ENCODE data around the gene ATP5ME.
"Not testable (repeated sequence)": the region's sequence is repeated elsewhere in the genome, so short reads cannot be mapped to it uniquely, and the experiment has no call there.

The ATP5ME gene

GRCh38 chr4:674172-675035 lies at the start of gene ATP5ME, which contains the start of gene MYL5:
Gene ATP5ME (minus strand): TSS chr4:674276. CDS start chr4:674247, 29 bp downstream.
Gene MYL5 (plus strand): TSS chr4:674542. CDS start chr4:678027, 3,485 bp downstream.
- peak; percentile 99 for DNase-seq

- DNase-seq = no peak
Measured at GRCh38 chr4:722851-723360, 48.8 kb upstream of the ATP5ME start.

GRCh38 chr4:722169-722725 lies 48.2 kb upstream of the ATP5ME start:
- DNase-seq = no peak

- DNase-seq = no peak
Measured at GRCh38 chr4:721261-722168, 47.4 kb upstream of the ATP5ME start.

GRCh38 chr4:720111-720860 lies 46.2 kb upstream of the ATP5ME start:
- no peak for DNase-seq

GRCh38 chr4:718460-718859 lies 44.4 kb upstream of the ATP5ME start:
- DNase-seq = no peak

GRCh38 chr4:717601-718320 lies 43.7 kb upstream of the ATP5ME start:
- DNase-seq = no peak

- DNase-seq = no peak
Measured at GRCh38 chr4:714087-714486, 40.0 kb upstream of the ATP5ME start.

- DNase-seq = no peak
Measured at GRCh38 chr4:712916-713632, 39.0 kb upstream of the ATP5ME start.

- no peak for DNase-seq
Measured at GRCh38 chr4:712093-712492, 38.0 kb upstream of the ATP5ME start.

GRCh38 chr4:710916-711315 lies 36.8 kb upstream of the ATP5ME start:
- no peak for DNase-seq

GRCh38 chr4:710116-710515 lies 36.0 kb upstream of the ATP5ME start:
- DNase-seq = no peak

- DNase-seq = no peak
Measured at GRCh38 chr4:709348-709747, 35.3 kb upstream of the ATP5ME start.

- DNase-seq = no peak
Measured at GRCh38 chr4:708631-708933, 34.5 kb upstream of the ATP5ME start.

- no peak for DNase-seq
Measured at GRCh38 chr4:707929-708630, 34.0 kb upstream of the ATP5ME start.

- DNase-seq = no peak
Measured at GRCh38 chr4:706834-707598, 32.9 kb upstream of the ATP5ME start.

GRCh38 chr4:706083-706633 lies 32.1 kb upstream of the ATP5ME start:
- not testable (repeated sequence) for DNase-seq

- DNase-seq = peak; percentile 96
Measured at GRCh38 chr4:705278-706082, 31.4 kb upstream of the ATP5ME start, which contains the start of gene PCGF3. Gene PCGF3 (plus strand): TSS chr4:705832. CDS start chr4:733681, 27,849 bp downstream.

- no peak for DNase-seq
Measured at GRCh38 chr4:704971-705277, 30.8 kb upstream of the ATP5ME start.
